H1 (cell line): ENCODE measurements around the gene MR1. TPM values are rescaled to one million over a fixed set of nuclear protein-coding genes. Genes with fewer than 3 reads are reported as not detected.

Source experiments
- CTCF ChIA-PET: fragments of 300-600 bp; sonication (Branson Sonifier 250); formaldehyde crosslinking; loops from one replicate; lab custom pipeline; 2021; ENCODE audit not compliant: partially characterized antibody; lab: Charles Lee
- POLR2A ChIA-PET: fragments of 300-600 bp; sonication (Branson Sonifier 250); formaldehyde crosslinking; loops from one replicate; lab custom pipeline; 2021; ENCODE audit warnings: inconsistent platforms; ENCODE audit not compliant: partially characterized antibody; lab: Charles Lee
- DNase-seq, 2 experiments: peaks; one replicate each; pipeline versions ENCODE4 v3.0.0 to v3.0.0-alpha.2; 2010 to 2022; ENCODE audit warnings: low spot score in 2 of 2, low read depth in 1 of 2, mixed read lengths in 1 of 2
- FAIRE-seq: peaks from 2 replicates; lab custom pipeline; 2011; peaks lifted over from hg19 to GRCh38; lab: Jason Lieb, UNC
- H2AFZ ChIP-seq: 2 replicates; pipeline ENCODE4 v1.8.1; 2012; ENCODE audit warnings: low read length, inconsistent platforms
- H2AK5ac ChIP-seq: 2 replicates; pipeline ENCODE4 v1.6.1; 2013; ENCODE audit warnings: low read depth, low read length
- H2BK120ac ChIP-seq: replicated peaks from 2 replicates; pipeline ENCODE3; 2013; ENCODE audit warnings: low read depth, low read length, inconsistent platforms
- H2BK12ac ChIP-seq: 2 replicates; pipeline ENCODE4 v1.6.1; 2013; ENCODE audit warnings: low read depth, low read length
- H2BK15ac ChIP-seq: 2 replicates; pipeline ENCODE4 v1.6.1; 2013; ENCODE audit warnings: low read length
- H2BK20ac ChIP-seq: 2 replicates; pipeline ENCODE4 v1.6.1; 2013; ENCODE audit warnings: low read length
- H2BK5ac ChIP-seq: 2 replicates; pipeline ENCODE4 v1.6.1; 2013; ENCODE audit warnings: low read depth, low read length
- H3K14ac ChIP-seq: 2 replicates; pipeline ENCODE4 v1.6.1; 2013; ENCODE audit warnings: inconsistent platforms; ENCODE audit not compliant: insufficient read length
- H3K18ac ChIP-seq: 2 replicates; pipeline ENCODE4 v1.6.1; 2013; ENCODE audit warnings: low read length; ENCODE audit errors: extremely low read depth
- H3K23ac ChIP-seq: 2 replicates; pipeline ENCODE4 v1.6.1; 2013; ENCODE audit warnings: inconsistent platforms; ENCODE audit not compliant: insufficient read length
- H3K23me2 ChIP-seq: 2 replicates; pipeline ENCODE4 v1.6.1; 2013; ENCODE audit warnings: low read depth, low read length
- H3K27ac ChIP-seq: 2 replicates; pipeline ENCODE4 v1.6.1; 2011; ENCODE audit warnings: low read depth, low read length, inconsistent platforms
- H3K27me3 ChIP-seq, 4 experiments: replicated peaks in 1 of 4; 1 replicate in 1 of 4; 2 replicates in 3 of 4; pipeline versions ENCODE4 v1.6.1 to v1.8.1; 2011 to 2013; ENCODE audit warnings: low read length in 3 of 4, mild to moderate bottlenecking in 3 of 4, inconsistent platforms in 2 of 4, mixed read lengths in 2 of 4, moderate library complexity in 1 of 4; ENCODE audit not compliant: control insufficient read depth in 3 of 4, insufficient read depth in 3 of 4; ENCODE audit errors: extremely low read depth in 1 of 4
- H3K36me3 ChIP-seq, 4 experiments: 2 replicates each; pipeline versions ENCODE4 v1.6.1 to v1.8.1; 2011 to 2013; ENCODE audit warnings: mild to moderate bottlenecking in 4 of 4, low read length in 3 of 4, moderate library complexity in 2 of 4, control low read depth in 1 of 4, inconsistent platforms in 1 of 4; ENCODE audit not compliant: insufficient read depth in 4 of 4, control insufficient read depth in 2 of 4
- H3K4ac ChIP-seq: replicated peaks from 2 replicates; pipeline ENCODE3; 2013; ENCODE audit warnings: low read length, low read depth, mixed read lengths, inconsistent platforms; ENCODE audit not compliant: insufficient read length
- H3K4me1 ChIP-seq, 4 experiments: replicated peaks in 1 of 4; 1 replicate in 1 of 4; 2 replicates in 3 of 4; pipeline versions ENCODE4 v1.6.1 to v1.8.1; 2011 to 2013; ENCODE audit warnings: low read length in 3 of 4, inconsistent platforms in 2 of 4, mixed read lengths in 1 of 4; ENCODE audit not compliant: insufficient read depth in 4 of 4, control insufficient read depth in 3 of 4
- H3K4me2 ChIP-seq, 2 experiments: 2 replicates each; pipeline versions ENCODE4 v1.6.1 to v1.8.1; 2011 to 2013; ENCODE audit warnings: low read depth in 2 of 2, low read length in 2 of 2, control low read depth in 1 of 2, inconsistent platforms in 1 of 2, mild to moderate bottlenecking in 1 of 2; ENCODE audit not compliant: insufficient read depth in 1 of 2
- H3K4me3 ChIP-seq, 4 experiments: fragments of 200-600, 300-600 bp in 1 of 4; sonication (generic), shearing (Covaris generic), sonication (Bioruptor Twin) in 1 of 4; 2 replicates each; pipeline versions ENCODE4 v1.5.1 to v1.8.1; 2011 to 2016; ENCODE audit warnings: low read length in 4 of 4, low read depth in 3 of 4, control low read depth in 2 of 4, inconsistent platforms in 2 of 4, mild to moderate bottlenecking in 2 of 4, mixed read lengths in 1 of 4, moderate library complexity in 1 of 4; ENCODE audit not compliant: insufficient read depth in 2 of 4; ENCODE audit errors: extremely low read depth in 1 of 4
- H3K56ac ChIP-seq: replicated peaks from 2 replicates; pipeline ENCODE3; 2013; ENCODE audit warnings: low read depth, mild to moderate bottlenecking, mixed read lengths, low read length, inconsistent platforms; ENCODE audit not compliant: insufficient read length
- H3K79me1 ChIP-seq: 2 replicates; pipeline ENCODE4 v1.6.1; 2013; ENCODE audit warnings: low read depth, low read length, control low read depth
- H3K79me2 ChIP-seq, 2 experiments: 2 replicates each; pipeline versions ENCODE4 v1.6.1 to v1.8.1; 2012 to 2013; ENCODE audit warnings: low read length in 2 of 2, mild to moderate bottlenecking in 2 of 2, inconsistent platforms in 1 of 2; ENCODE audit not compliant: insufficient read depth in 2 of 2, control insufficient read depth in 1 of 2
- H3K9ac ChIP-seq, 4 experiments: replicated peaks in 1 of 4; 1 replicate in 1 of 4; 2 replicates in 3 of 4; pipeline versions ENCODE4 v1.6.1 to v1.8.1; 2011 to 2013; ENCODE audit warnings: low read depth in 3 of 4, low read length in 3 of 4, control low read depth in 2 of 4, mild to moderate bottlenecking in 2 of 4, moderate library complexity in 2 of 4, inconsistent platforms in 1 of 4; ENCODE audit errors: extremely low read depth in 1 of 4
- H3K9me3 ChIP-seq, 2 experiments: 2 replicates each; pipeline versions ENCODE4 v1.6.1 to v1.8.1; 2012 to 2013; ENCODE audit warnings: mild to moderate bottlenecking in 2 of 2, moderate library complexity in 2 of 2, control low read depth in 1 of 2, inconsistent platforms in 1 of 2, low read depth in 1 of 2, low read length in 1 of 2, mixed read lengths in 1 of 2; ENCODE audit not compliant: insufficient read depth in 2 of 2
- H4K20me1 ChIP-seq, 2 experiments: replicated peaks in 1 of 2; 2 replicates each; pipeline versions ENCODE3 to v1.8.1; 2011 to 2013; ENCODE audit warnings: inconsistent platforms in 2 of 2, low read length in 2 of 2, mild to moderate bottlenecking in 1 of 2; ENCODE audit not compliant: insufficient read depth in 2 of 2, control insufficient read depth in 1 of 2
- H4K5ac ChIP-seq: 2 replicates; pipeline ENCODE4 v1.6.1; 2013; ENCODE audit warnings: low read length, low read depth, mixed read lengths, inconsistent platforms; ENCODE audit not compliant: insufficient read length
- H4K8ac ChIP-seq: 2 replicates; pipeline ENCODE4 v1.8.0; 2013; ENCODE audit warnings: mild to moderate bottlenecking, moderate library complexity, low read length, inconsistent platforms; ENCODE audit not compliant: insufficient read depth; ENCODE audit errors: extremely low read depth
- H4K91ac ChIP-seq: replicated peaks from 2 replicates; pipeline ENCODE3; 2013; ENCODE audit warnings: low read length, mixed read lengths, inconsistent platforms; ENCODE audit not compliant: insufficient read length
- RAD21 ChIP-seq, 2 experiments: IDR thresholded peaks in 1 of 2; conservative IDR thresholded peaks in 1 of 2; 2 replicates each; pipeline ENCODE4 v1.6.1; 2011; ENCODE audit warnings: low read depth in 2 of 2, low read length in 2 of 2, improper control_type of control experiment in 1 of 2, inconsistent platforms in 1 of 2, mild to moderate bottlenecking in 1 of 2, moderate library complexity in 1 of 2
- TEAD4 ChIP-seq: IDR thresholded peaks from 2 replicates; pipeline ENCODE4 v1.6.1; 2012; ENCODE audit warnings: low read depth, low read length, inconsistent platforms, mixed read lengths
- WGBS, 2 experiments: shearing (Covaris generic) in 1 of 2; methylation state at CpG; one replicate each; pipeline versions ENCODE4 v1.1.6 to v1.1.7; 2013 to 2015; ENCODE audit warnings: low lambda C conversion rate in 2 of 2, mixed read lengths in 2 of 2, inconsistent platforms in 1 of 2, low coverage in 1 of 2, missing lambda C conversion rate in 1 of 2; ENCODE audit not compliant: insufficient replicate concordance in 2 of 2, insufficient coverage in 1 of 2, insufficient read length in 1 of 2; ENCODE audit errors: extremely low coverage in 1 of 2, missing lambda C conversion rate in 1 of 2; 5-methylcytosine and 5-hydroxymethylcytosine counted together
- polyA plus RNA-seq, 7 experiments: library from polyadenylated mRNA; depleted of rRNA in 3 of 7; stranded (reverse) in 5 of 7; unstranded in 2 of 7; fragments of >200 nt in 5 of 7; fragments of 200-250 nt in 2 of 7; gene quantifications; 1 replicate in 5 of 7; 2 replicates in 1 of 7; 4 replicates in 1 of 7; pipeline versions ENCODE4 v1.2.1 to v1.2.3, GENCODE V29; 2011 to 2013; ENCODE audit warnings: missing spikeins in 2 of 7, mixed read lengths in 2 of 7
- total RNA-seq: library from RNA; stranded (reverse); fragmentation: NEBNext Ultra II Directional; extraction: Animal tissue kit (Norgen Biotek cat#: 25700); gene quantifications from 2 replicates; pipeline ENCODE4 v1.2.1, GENCODE V29; 2021
- TF ChIP-seq, protein P1 (sequence below), 3 experiments: IDR thresholded peaks; 1 replicate in 2 of 3; 2 replicates in 1 of 3; pipeline versions ENCODE4 v1.5.1 to v1.6.1; 2011; ENCODE audit warnings: low read length in 3 of 3, mild to moderate bottlenecking in 3 of 3, inconsistent platforms in 2 of 3, low read depth in 1 of 3, moderate library complexity in 1 of 3; ENCODE audit not compliant: insufficient read depth in 1 of 3; ENCODE audit errors: control extremely low read depth in 1 of 3

MR1 gene
- total and polyA plus RNA-seq, 2 of the 8 experiments (the other 6 are each of a cell fraction or from before 2014, with no cell fraction given) = 0.09 TPM; not detected in 1

DNA sequence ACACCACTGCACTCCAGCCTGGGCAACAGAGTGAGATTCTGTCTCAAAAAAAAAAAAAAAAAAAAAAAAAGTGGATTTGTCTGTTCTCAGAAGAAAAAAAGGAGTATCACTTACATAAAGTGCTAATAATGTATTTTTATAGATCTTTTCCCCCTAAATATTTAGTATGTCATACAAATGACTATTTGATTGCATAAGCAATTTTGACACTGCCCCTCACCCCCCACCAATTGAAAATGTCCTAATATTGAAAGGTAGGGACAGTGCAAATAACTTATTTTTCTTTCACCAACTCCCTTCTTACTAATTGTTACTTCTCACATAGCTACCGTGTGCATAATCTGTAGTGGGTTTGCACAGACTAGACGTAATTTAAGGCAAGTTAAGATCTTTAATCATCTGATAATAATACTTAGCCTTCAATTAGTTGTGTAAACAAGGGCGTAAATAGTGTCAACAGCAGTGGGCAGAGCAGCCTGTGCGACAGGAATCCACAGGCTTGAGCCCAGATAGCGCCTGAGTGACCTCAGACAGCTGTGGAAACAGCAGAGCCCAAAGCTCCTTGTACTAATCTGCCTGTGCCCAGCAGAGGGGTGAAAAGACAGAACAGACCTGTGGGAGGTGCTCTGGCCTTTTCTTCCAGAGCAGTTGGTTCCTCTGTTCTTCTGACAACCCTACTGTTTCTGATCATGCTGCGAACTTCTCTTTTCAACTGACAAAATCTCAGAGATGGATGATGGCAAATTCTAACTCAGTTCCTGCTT is 50.2 kb downstream of the MR1 start:
- Histone ChIP-seq H2BK20ac (no peak overlapping the region), H4K20me1 (peaks cover 0 to 3% of the 10 kb centered on the region in 2 experiments), H2AFZ (no peak overlapping the region), H3K4me3 (no peak overlapping the region), H3K4me2 (no peak overlapping the region), H3K79me2 (no peaks in the 10 kb centered on the region), H3K23me2 (peaks cover 9% of the 10 kb centered on the region), H2BK120ac (no peak overlapping the region), H3K36me3 (no peaks in the 10 kb centered on the region), H2BK5ac (no peak overlapping the region), H2AK5ac (no peak overlapping the region), H3K4me1 (peaks cover 0 to 4% (median 0%) of the 10 kb centered on the region in 4 experiments; a peak in 1 of 7 replicates), H4K91ac (no peak overlapping the region), H2BK15ac (peak overlapping the region; percentile 61; the same call in 1 of the 2 replicates), H3K23ac (no peak overlapping the region), H3K18ac (no peak overlapping the region), H4K8ac (no peak overlapping the region), H3K27me3 (peaks cover 0 to 15% (median 10%) of the 10 kb centered on the region in 4 experiments; a peak in 6 of 7 replicates), H3K27ac (no peak overlapping the region), H3K4ac (no peak overlapping the region), H4K5ac (no peak overlapping the region), H3K79me1 (no peaks in the 10 kb centered on the region), H3K9me3 (no peaks in the 10 kb centered on the region), H3K9ac (no peak overlapping the region), H3K14ac (no peak overlapping the region), H3K56ac (no peak overlapping the region), H2BK12ac (no peak overlapping the region)
- WGBS, 2 experiments = 58% methylated on average over 6 of the region's 6 CpGs; no CpG with 5 or more reads in 1 of the 2 experiments
- FAIRE-seq (no peak), DNase-seq (no peak)
- CTCF ChIA-PET = interaction anchor here (0.6 to 4.8 kb wide), 29 partner anchors 8 to 526 kb away, joined by 3 to 64 read pairs (median 4); no protein-coding TSS in a partner anchor
- POLR2A ChIA-PET = interaction anchor here (0.7 to 1.7 kb wide), 4 partner anchors 21 to 68 kb away, joined by 3 to 5 read pairs (median 4); no protein-coding TSS in a partner anchor
- TF ChIP-seq, protein P1, sequence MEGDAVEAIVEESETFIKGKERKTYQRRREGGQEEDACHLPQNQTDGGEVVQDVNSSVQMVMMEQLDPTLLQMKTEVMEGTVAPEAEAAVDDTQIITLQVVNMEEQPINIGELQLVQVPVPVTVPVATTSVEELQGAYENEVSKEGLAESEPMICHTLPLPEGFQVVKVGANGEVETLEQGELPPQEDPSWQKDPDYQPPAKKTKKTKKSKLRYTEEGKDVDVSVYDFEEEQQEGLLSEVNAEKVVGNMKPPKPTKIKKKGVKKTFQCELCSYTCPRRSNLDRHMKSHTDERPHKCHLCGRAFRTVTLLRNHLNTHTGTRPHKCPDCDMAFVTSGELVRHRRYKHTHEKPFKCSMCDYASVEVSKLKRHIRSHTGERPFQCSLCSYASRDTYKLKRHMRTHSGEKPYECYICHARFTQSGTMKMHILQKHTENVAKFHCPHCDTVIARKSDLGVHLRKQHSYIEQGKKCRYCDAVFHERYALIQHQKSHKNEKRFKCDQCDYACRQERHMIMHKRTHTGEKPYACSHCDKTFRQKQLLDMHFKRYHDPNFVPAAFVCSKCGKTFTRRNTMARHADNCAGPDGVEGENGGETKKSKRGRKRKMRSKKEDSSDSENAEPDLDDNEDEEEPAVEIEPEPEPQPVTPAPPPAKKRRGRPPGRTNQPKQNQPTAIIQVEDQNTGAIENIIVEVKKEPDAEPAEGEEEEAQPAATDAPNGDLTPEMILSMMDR (IDR thresholded peaks at IDR 0.05; ENCODE audit: control extremely low read depth in 1 of 3, insufficient read depth in 1 of 3, low read depth in 1 of 3, low read length in 3 of 3) = peak; percentile 55 to 79 (median 74)
- TF ChIP-seq TEAD4 = no peak
- TF ChIP-seq RAD21 (IDR thresholded peaks at IDR 0.05 in 1 of 2, conservative IDR thresholded peaks at IDR 0.05 in 1 of 2; ENCODE audit: low read depth in 2 of 2, low read length in 2 of 2) = peak; percentile 87 to 92
